ENCODE measurements around the gene EBF3.
A peak's percentile ranks its signal among the peaks of the same experiment; 100 is the strongest.

EBF3 gene

DNA sequence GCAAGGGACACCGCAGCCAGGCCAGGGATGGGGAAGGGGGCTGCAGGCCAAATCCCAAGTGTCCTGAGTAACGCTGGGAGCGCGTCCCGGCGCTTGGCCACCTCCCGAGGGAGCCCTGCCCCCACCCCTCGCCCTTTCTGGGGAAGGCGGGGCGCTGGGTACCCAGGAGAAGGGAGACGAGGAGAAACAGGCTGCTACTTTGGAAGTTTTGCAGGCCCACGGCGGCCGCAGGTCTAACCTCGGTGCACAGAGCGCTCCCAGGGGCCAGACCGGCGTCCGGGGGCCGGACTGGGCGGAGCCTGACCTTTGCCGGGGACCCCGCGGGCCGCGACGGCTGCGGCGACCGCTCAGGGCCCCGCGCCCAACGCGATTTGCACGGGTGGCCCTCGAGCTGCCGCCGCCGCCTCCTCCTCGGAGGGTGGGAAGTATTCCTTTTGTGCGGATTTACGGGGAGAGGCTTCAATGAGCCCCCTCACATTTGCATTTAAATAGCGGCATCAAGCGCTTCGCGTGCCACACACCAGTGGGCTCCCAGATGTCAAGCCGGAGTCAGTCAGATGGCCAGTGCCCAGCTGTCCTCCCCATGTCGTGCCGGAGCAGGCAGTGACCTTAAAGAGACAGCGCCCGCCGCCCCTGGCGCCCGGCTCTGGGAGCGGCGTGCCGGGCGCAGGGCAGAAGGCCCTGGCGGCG lies 3.0 kb upstream of the EBF3 start:
- peaks cover 2% of the 10 kb centered on the region for H3K36me3 Mint-ChIP-seq
- peaks cover 30% of the 10 kb centered on the region for H3K27me3 Mint-ChIP-seq
- H3K4me1 Mint-ChIP-seq (ENCODE audit: low read depth): peaks cover 40% of the 10 kb centered on the region
- H3K27ac Mint-ChIP-seq: no peak overlapping the region
- H3K9me3 Mint-ChIP-seq (ENCODE audit: low read depth): no peaks in the 10 kb centered on the region
- H3K4me3 Mint-ChIP-seq: no peak overlapping the region

DNA sequence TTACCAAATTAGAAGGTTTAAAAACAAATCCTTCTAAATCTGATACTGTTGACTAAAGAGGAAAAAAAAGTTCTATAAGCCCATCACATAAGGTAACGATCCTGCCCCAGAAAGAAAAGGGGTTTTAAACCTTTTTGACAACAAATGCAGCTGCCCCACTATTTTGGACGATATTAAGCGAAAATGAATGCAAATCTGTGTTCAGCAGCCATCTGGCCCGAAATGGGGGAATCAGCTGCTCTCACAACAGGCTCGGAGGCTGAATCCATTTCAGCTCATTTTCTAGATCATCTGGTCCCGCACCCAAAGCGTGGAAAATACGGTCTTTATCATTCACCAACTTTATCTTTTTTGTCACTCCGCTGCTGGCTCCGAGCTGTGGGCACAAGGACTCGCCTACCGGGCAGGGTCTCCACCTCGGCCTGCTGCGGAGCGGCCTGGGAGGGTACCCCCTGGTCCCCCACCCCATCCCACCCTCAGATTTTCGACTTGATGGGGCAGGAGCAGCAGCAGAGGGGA lies 2.4 kb upstream of the EBF3 start:
- Mint-ChIP-seq H3K27me3 (peaks cover 32% of the 10 kb centered on the region), H3K36me3 (peaks cover 2% of the 10 kb centered on the region), H3K4me3 (no peak overlapping the region), H3K4me1 (ENCODE audit: low read depth) (peaks cover 42% of the 10 kb centered on the region), H3K9me3 (ENCODE audit: low read depth) (no peaks in the 10 kb centered on the region), H3K27ac (no peak overlapping the region)

DNA sequence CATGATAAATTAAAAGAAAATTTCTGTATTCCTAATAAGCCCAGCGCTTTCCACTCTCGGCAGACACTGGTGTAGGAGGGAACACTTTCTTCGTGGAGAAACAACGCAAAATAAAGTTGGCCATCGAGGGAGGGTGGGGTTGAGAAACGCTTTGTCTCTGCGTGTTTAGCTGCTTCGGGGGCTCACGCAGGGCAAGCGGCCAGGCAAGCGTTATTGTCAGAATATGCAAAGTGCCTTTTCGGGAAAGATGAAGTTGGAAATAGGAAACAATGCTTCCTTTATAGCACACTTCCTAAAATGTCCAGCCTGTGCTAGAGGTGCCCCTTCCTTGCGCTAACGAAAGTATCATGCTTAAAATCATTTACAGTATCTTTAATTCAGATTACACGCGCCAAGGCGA lies 1.9 kb upstream of the EBF3 start:
- Mint-ChIP-seq H3K36me3 (peaks cover 2% of the 10 kb centered on the region), H3K27me3 (peaks cover 37% of the 10 kb centered on the region), H3K27ac (peak overlapping the region; percentile 58), H3K9me3 (ENCODE audit: low read depth) (no peaks in the 10 kb centered on the region), H3K4me1 (ENCODE audit: low read depth) (peaks cover 46% of the 10 kb centered on the region), H3K4me3 (peak overlapping the region; percentile 27)

DNA sequence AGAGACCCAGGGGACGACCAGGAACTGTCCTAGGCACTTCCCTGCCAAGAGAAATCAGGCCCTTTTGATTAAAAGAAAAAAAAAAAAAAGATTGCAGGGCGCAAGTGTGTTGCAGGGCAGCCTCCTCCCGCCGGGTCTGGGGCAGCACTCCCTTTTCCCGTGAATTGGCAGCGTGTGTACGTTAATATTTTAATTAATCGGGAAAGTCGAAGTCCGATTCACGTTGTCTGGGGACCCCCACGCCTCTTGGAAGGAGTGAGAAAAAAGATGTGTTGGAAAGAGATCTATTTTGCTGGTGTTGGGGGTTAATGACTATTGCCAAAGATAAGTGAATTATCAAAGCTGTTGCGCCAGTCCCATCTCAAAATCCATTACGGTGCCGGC lies 1.3 kb upstream of the EBF3 start:
- Mint-ChIP-seq H3K4me3 (peak overlapping the region; percentile 27), H3K9me3 (ENCODE audit: low read depth) (no peaks in the 10 kb centered on the region), H3K27me3 (peaks cover 40% of the 10 kb centered on the region), H3K36me3 (peaks cover 2% of the 10 kb centered on the region), H3K27ac (peak overlapping the region; percentile 50), H3K4me1 (ENCODE audit: low read depth) (peaks cover 49% of the 10 kb centered on the region)

DNA sequence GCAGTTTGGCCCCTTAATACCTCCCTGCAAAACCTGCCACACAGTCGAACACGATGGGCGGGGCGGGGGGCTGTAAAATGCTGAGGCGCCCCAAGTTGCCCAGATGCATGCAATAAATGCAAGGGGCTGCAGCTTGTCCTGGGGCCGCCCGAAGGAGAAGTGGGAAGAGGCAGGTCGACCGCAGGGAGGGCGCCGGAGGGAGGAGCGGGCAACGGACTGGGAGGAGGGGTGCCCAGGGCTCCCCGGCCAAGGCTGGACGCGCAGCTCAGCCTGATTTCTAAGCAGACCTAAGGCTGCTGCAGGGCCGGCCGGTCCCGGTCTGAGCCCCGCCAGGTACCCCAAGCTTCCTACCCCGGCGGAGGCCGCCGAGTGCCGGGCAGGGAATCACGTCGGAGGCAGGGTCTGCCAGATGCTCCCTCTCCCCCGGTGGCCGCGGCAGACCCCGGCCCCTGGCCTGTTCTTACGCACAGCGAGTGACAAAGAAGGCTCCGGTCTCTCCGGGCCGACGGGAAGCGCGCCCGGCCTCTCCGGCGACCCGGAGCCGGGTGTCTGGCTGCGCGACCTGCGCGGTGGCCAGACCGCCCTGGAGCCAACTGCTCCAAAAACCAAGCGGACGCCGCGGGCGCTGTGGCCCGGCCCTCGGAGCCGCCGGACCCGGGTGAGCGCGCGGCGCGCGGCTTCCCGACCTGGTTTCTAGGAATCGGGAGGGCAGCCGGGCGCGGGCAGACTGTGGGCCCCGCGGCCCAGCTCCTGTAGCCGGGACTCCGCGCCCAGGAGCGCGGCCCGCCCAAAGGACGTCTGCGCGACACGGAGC lies 744 bp upstream of the EBF3 start:
- peak overlapping the region; percentile 50 for H3K27ac Mint-ChIP-seq
- peak overlapping the region; percentile 77 for H3K4me3 Mint-ChIP-seq
- H3K9me3 Mint-ChIP-seq (ENCODE audit: low read depth): no peaks in the 10 kb centered on the region
- peaks cover 47% of the 10 kb centered on the region for H3K4me1 Mint-ChIP-seq (ENCODE audit: low read depth)
- H3K36me3 Mint-ChIP-seq: no peaks in the 10 kb centered on the region
- H3K27me3 Mint-ChIP-seq: peaks cover 38% of the 10 kb centered on the region

DNA sequence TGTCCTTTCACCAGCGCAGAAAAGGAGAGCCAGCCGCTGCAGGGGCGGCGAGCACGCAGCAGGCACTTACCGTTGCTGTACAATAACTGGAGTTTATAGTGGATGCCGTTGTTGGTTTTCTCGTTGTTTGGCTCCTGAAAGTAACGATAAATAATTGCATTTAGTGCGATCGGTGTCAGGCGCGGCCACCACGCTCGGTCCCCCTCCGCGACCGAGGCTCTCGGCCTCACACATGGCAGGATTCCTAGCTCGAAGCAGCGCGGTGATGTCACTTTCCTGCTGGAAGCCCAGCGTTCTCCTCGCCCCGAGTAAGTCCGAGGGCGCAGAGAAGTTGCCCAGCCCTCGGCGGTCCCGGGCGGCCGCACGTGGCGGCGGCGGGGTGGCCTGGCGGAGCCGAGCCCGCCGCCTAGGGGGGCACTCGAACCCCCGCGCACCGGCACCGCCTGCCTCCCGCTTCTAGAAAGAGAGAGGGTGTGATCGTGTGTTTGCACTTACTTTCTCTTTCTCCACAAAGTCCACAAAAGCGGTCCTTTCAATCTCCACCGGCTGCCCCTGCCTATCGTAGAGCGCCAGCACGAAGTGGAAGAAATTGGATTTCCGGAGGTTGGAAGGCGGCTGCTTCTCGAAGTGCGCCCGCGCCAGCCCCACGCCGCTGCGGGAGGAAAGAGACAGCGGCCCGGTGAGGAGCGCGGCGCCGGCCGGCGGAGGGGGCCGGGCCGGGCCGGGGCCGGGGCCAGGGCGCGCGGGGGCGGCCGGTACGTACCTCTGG lies 1.0 kb downstream of the EBF3 start:
- Mint-ChIP-seq H3K9me3 (ENCODE audit: low read depth) (no peaks in the 10 kb centered on the region), H3K4me1 (ENCODE audit: low read depth) (peaks cover 49% of the 10 kb centered on the region), H3K36me3 (no peaks in the 10 kb centered on the region), H3K4me3 (peak overlapping the region; percentile 84), H3K27ac (peak overlapping the region; percentile 52), H3K27me3 (peaks cover 41% of the 10 kb centered on the region)

DNA sequence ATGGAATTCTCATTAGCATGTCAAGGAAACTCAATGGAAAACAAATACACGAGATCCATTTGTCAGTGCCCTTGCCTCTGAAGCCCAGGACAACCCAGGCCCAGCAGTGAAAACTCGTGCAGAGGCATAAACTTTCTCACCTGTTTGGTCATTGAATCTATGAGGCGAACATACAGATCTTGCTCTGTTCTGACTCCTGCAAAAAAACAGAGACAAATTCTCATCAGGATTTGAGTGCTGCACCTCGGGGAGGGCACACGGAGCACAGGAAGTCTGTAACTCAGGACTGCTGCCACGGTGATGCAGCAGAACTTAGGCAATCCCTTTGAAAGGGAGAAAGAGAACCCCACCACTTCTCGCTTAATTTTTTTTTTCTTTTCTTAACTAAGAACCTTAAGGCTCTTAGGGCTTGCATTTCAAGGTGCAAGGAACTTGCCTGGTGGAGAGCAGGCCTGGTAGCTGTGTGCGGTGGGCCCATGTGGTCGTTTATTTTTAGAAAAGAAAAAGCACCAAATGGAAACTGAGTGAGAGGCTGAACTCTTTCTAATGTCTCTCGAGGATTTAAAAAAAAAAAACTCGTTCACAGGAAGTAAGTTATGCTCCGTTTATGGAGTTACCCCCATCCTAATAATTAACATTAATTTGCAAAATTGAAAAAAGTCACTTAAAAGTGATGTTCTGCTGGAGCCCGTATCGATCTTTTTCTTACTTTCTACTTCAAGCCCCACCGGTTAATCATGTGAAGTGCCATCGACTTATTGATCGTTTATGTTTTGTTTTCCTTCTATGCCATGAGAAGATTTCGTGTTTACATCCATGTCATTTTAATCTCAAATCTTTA lies 1.8 kb downstream of the EBF3 start:
- peak overlapping the region; percentile 52 for H3K27ac Mint-ChIP-seq
- H3K36me3 Mint-ChIP-seq: no peaks in the 10 kb centered on the region
- H3K27me3 Mint-ChIP-seq: peaks cover 48% of the 10 kb centered on the region
- peaks cover 52% of the 10 kb centered on the region for H3K4me1 Mint-ChIP-seq (ENCODE audit: low read depth)
- H3K9me3 Mint-ChIP-seq (ENCODE audit: low read depth): no peaks in the 10 kb centered on the region
- peak overlapping the region; percentile 84 for H3K4me3 Mint-ChIP-seq

DNA sequence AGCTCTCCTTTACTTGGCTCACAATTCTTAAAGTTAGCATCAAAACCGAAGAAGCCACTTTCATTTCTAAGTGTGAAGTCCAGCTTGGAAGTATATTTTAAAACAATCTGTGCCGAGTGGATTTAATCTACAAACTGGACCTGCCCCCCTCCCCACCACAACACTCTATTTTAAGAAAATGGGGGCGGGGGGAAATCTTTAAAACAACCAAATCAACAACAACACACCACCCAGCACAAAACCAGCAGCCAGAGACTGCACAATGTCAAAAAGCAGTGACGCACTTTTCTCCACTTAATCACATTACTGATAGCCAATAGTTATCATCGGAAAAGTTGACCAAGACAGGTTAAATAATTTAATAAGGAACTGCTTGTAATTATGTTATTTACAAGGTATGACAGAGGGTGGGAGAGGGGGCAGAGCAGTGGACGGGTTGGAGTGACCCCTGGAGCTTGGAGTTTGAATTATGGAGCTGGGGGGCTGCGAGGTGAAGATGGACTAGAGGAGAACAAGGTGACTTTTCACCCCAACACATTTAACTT lies 2.8 kb downstream of the EBF3 start:
- peaks cover 49% of the 10 kb centered on the region for H3K4me1 Mint-ChIP-seq (ENCODE audit: low read depth)
- no peak overlapping the region for H3K4me3 Mint-ChIP-seq
- H3K27me3 Mint-ChIP-seq: peaks cover 54% of the 10 kb centered on the region
- peaks cover 4% of the 10 kb centered on the region for H3K9me3 Mint-ChIP-seq (ENCODE audit: low read depth)
- no peaks in the 10 kb centered on the region for H3K36me3 Mint-ChIP-seq
- no peak overlapping the region for H3K27ac Mint-ChIP-seq

DNA sequence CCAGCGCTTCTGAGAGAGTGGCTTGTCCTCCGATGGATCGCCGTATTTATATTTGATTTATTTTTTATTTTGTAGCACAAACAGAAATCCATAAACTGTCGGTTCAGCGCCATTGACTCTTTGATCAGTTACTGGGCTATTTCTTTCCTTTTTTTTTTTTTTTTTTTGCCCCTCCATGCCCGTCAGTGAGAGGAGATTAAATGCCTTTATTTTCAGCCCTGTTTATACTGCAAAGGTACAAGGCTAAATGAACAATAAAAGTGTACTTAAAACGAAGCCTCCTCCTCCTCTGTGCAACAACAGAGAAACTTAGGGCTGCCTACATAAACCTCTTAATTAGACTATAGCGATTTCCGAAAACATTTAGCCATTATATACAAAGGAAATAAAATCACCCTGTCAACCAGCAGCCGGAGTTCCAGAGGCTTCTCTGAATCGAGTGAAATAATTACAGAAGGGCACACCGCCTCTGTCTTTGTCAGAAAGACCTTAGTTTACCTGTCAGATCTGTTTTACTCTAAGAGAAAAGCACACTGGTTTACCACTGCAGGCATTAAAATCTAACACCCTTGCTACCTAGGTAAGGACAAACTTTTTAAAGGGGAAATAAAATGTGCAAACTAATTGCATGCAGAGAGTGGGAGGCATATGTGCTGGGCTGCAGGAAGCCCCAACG lies 3.5 kb downstream of the EBF3 start:
- peaks cover 5% of the 10 kb centered on the region for H3K9me3 Mint-ChIP-seq (ENCODE audit: low read depth)
- H3K27ac Mint-ChIP-seq: no peak overlapping the region
- H3K27me3 Mint-ChIP-seq: peaks cover 50% of the 10 kb centered on the region
- H3K36me3 Mint-ChIP-seq: no peaks in the 10 kb centered on the region
- peaks cover 45% of the 10 kb centered on the region for H3K4me1 Mint-ChIP-seq (ENCODE audit: low read depth)
- H3K4me3 Mint-ChIP-seq: peak overlapping the region; percentile 64

DNA sequence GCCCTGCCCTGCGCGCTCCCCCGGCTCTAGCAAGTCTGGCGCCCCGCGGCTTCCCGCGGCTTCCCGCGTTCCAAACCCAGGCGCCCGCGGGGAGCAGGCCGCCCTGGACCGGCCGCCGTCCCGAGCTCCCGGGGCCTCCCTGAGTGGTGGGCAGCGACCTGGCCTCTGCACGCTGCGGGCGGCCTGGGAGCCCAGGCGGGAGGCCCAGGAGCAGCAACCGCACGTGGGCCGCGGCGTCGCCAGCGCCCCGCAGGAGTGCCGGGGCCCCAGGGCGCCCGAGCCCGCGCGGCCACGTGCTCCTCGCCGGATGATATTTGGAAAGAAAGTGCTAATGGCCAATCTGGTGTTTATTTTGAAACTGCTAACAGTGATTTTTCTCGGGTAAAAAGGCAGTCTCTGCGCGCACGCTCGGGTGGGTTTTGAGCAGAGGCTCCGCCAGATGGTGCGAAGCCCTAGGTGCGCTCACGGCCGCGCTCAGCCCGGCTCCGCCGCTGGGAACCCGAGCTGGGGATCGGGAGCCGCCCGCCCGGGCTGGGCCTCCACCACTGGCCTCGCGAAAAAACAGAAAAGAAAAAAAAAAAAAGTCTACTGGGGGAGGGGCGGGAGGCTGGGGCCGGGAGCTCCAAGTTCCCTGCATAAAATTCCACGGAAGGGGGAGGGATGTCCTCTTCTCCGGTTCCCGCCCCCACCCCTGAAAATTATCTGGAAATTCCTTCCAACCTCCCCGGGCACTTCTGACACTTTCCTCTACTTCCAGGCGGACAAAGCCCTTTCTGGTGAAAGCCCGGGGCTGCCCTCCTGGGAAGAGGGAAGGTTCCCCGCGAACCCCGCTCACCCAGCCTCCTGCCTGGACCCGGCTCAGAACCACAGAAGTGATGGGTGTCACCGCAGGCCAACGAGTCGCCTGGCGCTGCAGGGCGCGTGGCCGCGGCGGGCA lies 4.3 kb downstream of the EBF3 start:
- Mint-ChIP-seq H3K27me3 (peaks cover 55% of the 10 kb centered on the region), H3K36me3 (no peaks in the 10 kb centered on the region), H3K9me3 (ENCODE audit: low read depth) (peaks cover 5% of the 10 kb centered on the region), H3K4me3 (no peak overlapping the region), H3K4me1 (ENCODE audit: low read depth) (peaks cover 42% of the 10 kb centered on the region), H3K27ac (no peak overlapping the region)

DNA sequence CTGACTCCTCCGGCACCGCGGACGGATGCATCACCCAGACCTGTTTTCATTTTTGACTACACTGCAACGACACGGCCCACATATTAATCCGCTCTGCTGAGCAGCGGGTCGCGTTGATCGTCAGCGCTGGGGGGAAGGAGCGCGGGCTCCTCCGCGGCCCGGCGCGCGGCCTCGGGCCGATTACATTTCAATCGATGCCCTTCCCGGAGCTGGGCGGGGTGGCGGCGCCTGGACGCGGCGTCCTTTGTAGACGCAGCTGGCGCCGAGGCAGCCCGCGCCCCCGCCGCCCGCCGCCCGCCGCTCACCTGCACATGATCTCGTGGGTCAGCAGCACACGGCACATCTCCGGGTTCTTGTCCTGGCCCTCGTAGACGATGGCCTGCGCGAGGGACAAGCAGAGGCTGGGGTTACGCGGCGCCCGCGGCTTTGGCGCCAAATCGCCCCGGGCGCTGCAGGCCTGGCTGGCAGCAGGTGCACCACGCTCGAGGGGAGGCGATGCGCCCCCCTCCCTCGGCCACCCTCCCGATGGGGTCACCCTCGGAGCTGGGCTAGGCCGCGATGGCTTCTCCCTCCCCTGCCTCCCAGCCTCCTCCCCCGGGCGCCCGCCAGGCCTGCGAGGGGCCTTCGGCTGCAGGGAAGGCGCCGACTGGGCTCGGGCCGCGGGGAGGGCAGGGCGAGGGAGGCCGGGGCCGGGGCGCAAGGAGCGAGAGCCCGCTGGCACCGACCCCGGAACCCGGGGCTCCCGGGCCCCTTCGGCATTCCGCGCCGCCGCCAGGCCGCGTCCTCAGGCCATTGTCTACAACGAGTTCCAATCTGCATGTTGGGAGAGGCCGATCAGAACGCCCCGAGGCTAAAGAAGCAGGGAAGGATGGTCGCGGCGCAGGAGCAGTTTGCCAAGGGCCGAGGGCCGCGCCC lies 5.2 kb downstream of the EBF3 start:
- Mint-ChIP-seq H3K4me3 (peak overlapping the region; percentile 76), H3K27me3 (peaks cover 59% of the 10 kb centered on the region), H3K27ac (no peak overlapping the region), H3K36me3 (no peaks in the 10 kb centered on the region), H3K9me3 (ENCODE audit: low read depth) (peaks cover 5% of the 10 kb centered on the region), H3K4me1 (ENCODE audit: low read depth) (peaks cover 40% of the 10 kb centered on the region)

DNA sequence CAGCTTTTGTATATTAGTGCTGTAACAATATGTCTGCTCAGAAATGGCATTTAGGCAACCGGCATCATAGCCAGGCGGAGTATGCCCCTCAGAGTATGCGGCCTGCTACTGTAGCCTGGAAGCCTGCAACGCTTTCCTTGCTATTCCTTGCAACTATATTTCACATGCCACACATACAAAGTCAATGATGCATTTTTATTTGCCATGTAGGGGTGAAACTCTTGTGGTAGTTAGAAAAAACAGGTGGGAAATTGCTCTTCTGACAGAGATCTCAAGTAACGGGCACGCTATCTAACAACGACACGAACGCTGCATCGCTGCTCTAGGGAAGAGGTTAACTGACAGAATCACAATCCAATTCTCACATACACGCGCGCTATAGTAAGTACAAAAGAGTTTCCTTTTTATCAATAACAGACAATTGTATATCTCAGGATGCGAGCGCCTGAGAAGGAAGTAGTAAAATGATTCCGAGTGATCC lies 5.9 kb downstream of the EBF3 start:
- no peak overlapping the region for H3K27ac Mint-ChIP-seq
- peaks cover 60% of the 10 kb centered on the region for H3K27me3 Mint-ChIP-seq
- H3K4me1 Mint-ChIP-seq (ENCODE audit: low read depth): peaks cover 38% of the 10 kb centered on the region
- peak overlapping the region; percentile 76 for H3K4me3 Mint-ChIP-seq
- peaks cover 5% of the 10 kb centered on the region for H3K9me3 Mint-ChIP-seq (ENCODE audit: low read depth)
- H3K36me3 Mint-ChIP-seq: no peaks in the 10 kb centered on the region
